Measurements from ENCODE around the gene SPATA3.
A peak's percentile ranks its signal among the peaks of the same experiment; 100 is the strongest.
"Not testable (repeated sequence)": the region's sequence is repeated elsewhere in the genome, so short reads cannot be mapped to it uniquely, and the experiment has no call there.

The SPATA3 gene

DNA sequence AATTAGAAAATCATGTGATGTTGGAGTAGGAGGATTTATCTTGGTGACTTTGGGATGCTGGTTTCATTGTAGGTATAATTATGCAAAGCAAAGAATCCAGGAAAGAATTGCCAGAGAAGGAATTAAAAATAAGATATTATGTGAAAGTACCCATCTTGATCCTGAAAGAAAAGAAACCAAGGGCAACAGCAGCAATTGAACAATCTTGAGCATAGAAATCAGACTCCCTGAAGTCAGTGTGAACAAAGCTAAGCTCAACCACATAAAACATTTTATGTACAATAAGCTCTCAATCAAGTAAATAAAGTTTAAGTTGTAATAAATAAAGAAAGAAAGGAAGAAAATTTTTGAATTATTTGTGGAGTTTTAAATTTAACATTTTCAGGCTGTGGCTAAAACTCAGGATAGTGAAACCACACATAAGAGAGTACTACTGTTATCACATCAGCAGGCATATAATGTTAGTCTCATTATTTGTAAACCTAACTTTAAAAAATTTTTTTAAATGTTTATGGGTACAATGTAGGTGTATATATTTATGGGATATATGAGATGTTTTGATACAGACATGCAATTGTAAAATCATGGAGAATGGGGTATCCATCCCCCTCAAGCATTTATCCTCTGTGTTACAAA lies 38.0 kb upstream of the SPATA3 start:
- H3K36me3 Mint-ChIP-seq (ENCODE audit: low read depth) = no peaks in the 10 kb centered on the region
- H3K27me3 Mint-ChIP-seq (ENCODE audit: low read depth) = peaks cover 66% of the 10 kb centered on the region
- H3K4me3 Mint-ChIP-seq = peak overlapping the region; percentile 79
- DNase-seq (ENCODE audit: low spot score) = no peak
- peak overlapping the region; percentile 73 for H3K27ac Mint-ChIP-seq
- peaks cover 34% of the 10 kb centered on the region for H3K4me1 Mint-ChIP-seq (ENCODE audit: low read depth)
- H3K9me3 Mint-ChIP-seq = no peaks in the 10 kb centered on the region

DNA sequence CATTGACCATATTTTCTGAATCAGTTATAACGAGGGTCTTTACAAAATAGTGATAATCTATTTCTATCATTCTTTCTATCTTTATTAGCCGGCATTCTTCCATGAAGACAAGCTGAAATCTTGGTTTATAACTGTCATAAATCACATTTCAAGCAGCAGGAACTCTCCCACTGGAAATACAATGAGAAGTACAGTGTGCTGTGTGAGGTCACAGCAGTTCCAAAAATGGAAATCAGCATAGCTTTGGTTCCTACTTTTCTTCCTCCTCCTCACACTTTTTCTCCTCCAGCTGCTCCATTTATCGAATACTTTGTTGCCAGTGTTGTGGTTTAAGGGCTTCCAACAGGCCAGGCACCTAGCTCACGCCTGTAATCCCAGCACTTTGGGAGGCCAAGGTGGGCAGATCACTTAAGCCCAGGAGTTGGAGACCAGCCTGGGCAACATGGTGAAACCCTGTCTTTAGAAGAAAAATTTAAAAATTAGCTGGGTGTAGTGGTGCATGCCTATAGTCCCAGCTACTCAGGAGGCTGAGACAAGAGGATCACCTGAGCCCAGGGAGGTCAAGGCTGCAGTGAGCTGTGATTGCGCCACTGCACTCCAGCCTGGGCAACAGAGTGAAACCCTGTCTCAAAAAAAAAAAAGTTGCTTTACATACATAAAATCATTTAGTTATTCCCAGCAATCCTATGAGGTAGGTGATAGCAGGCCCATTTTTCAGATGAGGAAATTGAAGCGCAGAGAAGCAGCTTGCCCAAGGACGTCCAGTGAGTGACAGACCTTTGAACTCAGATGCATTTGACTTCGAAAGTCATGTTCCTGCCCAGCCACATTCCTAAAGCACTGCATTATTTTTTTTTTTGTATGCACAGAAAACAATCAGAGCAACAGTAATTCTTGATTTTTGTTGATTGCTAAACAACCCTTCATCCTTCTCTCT lies 36.8 kb upstream of the SPATA3 start:
- Mint-ChIP-seq H3K27me3 (ENCODE audit: low read depth) (peaks cover 70% of the 10 kb centered on the region), H3K4me3 (peak overlapping the region; percentile 5)
- no peak for DNase-seq (ENCODE audit: low spot score)

DNA sequence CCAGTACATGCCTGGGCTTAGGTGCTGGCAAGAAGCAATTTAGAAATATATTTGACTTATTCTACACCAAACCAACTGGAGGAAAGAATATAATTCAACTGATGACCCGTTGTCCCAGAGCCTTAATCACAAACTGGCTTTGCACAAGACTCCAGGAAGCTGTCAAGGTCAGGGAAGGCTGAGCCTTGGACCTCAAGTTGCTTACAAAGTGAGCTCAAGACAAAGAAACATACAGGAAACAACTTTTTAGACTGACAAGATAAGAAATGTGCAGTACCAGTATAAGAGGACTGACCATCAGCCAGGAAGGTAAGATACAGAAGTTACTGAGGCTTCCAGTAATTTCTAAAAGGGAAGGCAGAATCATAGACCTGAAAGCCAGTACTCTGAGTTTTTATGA lies 35.9 kb upstream of the SPATA3 start:
- Mint-ChIP-seq H3K4me3 (no peak overlapping the region), H3K4me1 (ENCODE audit: low read depth) (peaks cover 28% of the 10 kb centered on the region), H3K27me3 (ENCODE audit: low read depth) (peaks cover 60% of the 10 kb centered on the region), H3K9me3 (no peaks in the 10 kb centered on the region), H3K36me3 (ENCODE audit: low read depth) (no peaks in the 10 kb centered on the region), H3K27ac (no peak overlapping the region)
- no peak for DNase-seq (ENCODE audit: low spot score)

More for the DNA sequence above, 36.8 kb upstream of the SPATA3 start:
- Mint-ChIP-seq H3K36me3 (ENCODE audit: low read depth) (no peaks in the 10 kb centered on the region), H3K9me3 (no peaks in the 10 kb centered on the region), H3K4me1 (ENCODE audit: low read depth) (peaks cover 34% of the 10 kb centered on the region), H3K27ac (no peak overlapping the region)

DNA sequence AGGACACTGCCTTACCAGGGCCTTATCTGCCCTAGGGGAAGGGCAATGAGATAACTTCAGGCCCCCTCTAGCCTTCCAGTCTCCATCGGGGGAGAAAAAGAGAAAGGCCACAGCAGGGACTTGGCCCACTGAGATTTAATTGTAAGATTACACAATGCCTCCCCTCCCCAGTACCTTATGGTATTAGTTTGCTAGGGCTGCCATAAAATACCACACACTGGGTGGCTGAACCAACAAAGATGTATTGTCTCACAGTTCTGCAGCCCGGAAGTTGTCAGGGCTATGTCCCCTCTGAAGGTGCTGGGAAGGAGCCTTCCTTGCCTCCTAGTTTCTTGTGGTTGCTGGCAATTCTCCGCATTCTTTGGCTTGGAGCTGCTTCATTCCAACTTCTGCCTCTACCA lies 34.8 kb upstream of the SPATA3 start:
- H3K36me3 Mint-ChIP-seq (ENCODE audit: low read depth) = no peaks in the 10 kb centered on the region
- no peak for DNase-seq (ENCODE audit: low spot score)
- peaks cover 25% of the 10 kb centered on the region for H3K4me1 Mint-ChIP-seq (ENCODE audit: low read depth)
- H3K27ac Mint-ChIP-seq = no peak overlapping the region
- no peaks in the 10 kb centered on the region for H3K9me3 Mint-ChIP-seq
- peaks cover 57% of the 10 kb centered on the region for H3K27me3 Mint-ChIP-seq (ENCODE audit: low read depth)
- no peak overlapping the region for H3K4me3 Mint-ChIP-seq

DNA sequence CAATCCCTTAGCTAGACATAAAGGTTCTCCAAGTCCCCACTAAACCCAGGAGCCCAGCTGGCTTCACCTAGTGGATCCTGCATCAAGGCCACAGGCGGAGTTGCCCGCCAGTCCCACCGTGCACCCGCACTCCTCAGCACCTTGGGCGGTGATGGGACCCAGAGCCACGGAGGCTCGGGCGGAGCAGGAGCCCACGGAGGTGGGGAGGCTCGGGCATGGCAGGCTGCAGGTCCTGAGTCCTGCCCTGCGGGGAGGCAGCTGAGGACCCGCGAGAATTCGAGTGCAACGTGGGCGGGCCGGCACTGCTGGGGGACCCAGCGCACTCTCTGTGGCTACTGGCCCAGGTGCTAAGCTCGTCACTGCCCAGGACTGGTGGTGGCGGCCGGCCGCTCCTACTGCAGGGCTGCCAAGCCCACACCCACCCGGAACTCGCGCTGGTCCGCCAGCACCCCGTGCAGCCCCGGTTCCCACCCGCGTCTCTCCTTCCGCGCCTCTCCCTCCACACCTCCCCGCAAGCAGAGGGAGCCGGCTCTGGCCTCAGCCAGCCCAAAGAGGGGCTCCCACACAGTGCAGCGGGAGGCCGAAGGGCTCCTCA lies 31.7 kb upstream of the SPATA3 start:
- H3K27ac Mint-ChIP-seq = no peak overlapping the region
- DNase-seq (ENCODE audit: low spot score) = no peak
- no peaks in the 10 kb centered on the region for H3K9me3 Mint-ChIP-seq
- no peak overlapping the region for H3K4me3 Mint-ChIP-seq
- H3K36me3 Mint-ChIP-seq (ENCODE audit: low read depth) = no peaks in the 10 kb centered on the region
- peaks cover 51% of the 10 kb centered on the region for H3K27me3 Mint-ChIP-seq (ENCODE audit: low read depth)
- H3K4me1 Mint-ChIP-seq (ENCODE audit: low read depth) = peaks cover 8% of the 10 kb centered on the region

DNA sequence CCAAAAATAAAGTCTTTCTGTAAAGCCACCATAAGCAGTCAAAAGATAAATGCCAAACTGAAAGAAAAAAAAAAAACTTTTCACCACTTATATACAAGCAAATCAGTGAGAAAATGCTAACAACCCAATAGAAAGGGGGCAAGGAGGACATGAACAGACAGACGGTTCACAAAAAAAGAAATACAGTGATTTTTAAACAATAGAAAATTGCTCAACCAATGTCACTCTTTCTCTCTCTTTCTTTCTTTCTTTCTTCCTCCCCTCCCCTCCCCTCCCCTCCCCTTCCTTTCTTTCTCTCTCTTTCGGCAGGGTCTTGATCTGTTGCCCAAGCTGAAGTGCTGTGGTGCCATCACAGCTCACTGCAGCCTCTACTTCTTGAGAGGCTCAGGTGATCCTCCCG lies 28.8 kb upstream of the SPATA3 start:
- no peaks in the 10 kb centered on the region for H3K9me3 Mint-ChIP-seq
- H3K27ac Mint-ChIP-seq = no peak overlapping the region

DNA sequence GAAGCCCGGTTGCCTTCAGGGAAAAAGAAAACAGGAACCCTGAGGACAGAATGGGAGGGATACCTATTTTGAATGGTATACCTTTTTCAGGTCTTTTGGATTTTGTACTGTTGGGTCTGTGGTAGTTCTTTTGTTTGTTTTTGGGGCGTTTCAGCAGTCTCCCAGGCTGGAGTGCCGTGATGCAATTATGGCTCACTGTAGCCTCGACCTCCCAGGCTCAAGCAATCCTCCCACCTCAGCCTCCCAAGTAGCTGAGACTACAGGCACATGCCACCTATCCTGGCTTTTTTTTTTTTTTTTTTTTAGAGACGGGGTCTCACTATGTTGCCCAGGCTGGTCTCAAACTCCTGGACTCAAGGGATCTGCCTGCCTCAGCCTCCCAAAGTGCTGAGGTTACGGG lies 27.6 kb upstream of the SPATA3 start:
- not testable (repeated sequence) for DNase-seq (ENCODE audit: low spot score); H3K4me1 Mint-ChIP-seq (ENCODE audit: low read depth); H3K27ac Mint-ChIP-seq; H3K36me3 Mint-ChIP-seq (ENCODE audit: low read depth); H3K4me3 Mint-ChIP-seq; H3K9me3 Mint-ChIP-seq
- H3K27me3 Mint-ChIP-seq (ENCODE audit: low read depth) = peaks cover 32% of the 10 kb centered on the region

More for the DNA sequence above, 28.8 kb upstream of the SPATA3 start:
- Mint-ChIP-seq H3K27me3 (ENCODE audit: low read depth) (peaks cover 38% of the 10 kb centered on the region), H3K4me3 (no peak overlapping the region), H3K4me1 (ENCODE audit: low read depth) (peaks cover 8% of the 10 kb centered on the region), H3K36me3 (ENCODE audit: low read depth) (no peaks in the 10 kb centered on the region)
- no peak for DNase-seq (ENCODE audit: low spot score)

DNA sequence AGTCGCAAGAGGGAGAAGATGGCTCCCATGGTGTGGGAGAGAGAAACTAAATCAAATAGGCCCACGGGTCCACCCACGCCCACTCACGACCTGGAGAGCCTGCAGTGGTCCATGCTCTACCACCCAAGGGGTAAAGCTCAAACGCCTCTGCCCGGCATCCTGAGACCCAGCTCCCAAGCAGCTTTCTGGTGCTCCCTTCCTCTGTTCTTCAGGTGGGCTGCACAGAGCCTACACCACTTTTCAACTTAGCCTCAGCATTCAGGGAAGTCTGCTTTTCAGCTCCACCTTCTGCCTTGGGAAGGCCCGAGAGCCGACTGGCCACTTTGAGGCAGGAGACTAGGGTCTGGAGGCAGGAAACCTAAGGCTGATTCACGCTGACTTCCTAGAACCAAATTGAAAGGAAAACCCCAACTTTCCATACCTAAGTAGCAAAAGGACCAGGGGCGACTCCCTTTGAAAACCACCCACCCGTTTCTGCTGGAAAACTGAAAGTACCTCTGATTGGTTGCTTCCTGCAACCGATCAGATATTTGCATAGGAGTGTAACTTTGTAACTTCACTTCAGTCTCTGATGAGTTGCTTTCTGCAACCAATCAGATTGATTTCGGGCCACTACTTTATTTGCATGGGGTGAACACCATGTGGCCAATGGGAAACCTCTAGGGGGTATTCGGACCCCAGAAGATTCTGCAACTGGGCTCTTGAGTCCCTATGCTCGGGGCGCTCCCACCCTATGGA lies 26.8 kb upstream of the SPATA3 start:
- no peak overlapping the region for H3K4me3 Mint-ChIP-seq

DNA sequence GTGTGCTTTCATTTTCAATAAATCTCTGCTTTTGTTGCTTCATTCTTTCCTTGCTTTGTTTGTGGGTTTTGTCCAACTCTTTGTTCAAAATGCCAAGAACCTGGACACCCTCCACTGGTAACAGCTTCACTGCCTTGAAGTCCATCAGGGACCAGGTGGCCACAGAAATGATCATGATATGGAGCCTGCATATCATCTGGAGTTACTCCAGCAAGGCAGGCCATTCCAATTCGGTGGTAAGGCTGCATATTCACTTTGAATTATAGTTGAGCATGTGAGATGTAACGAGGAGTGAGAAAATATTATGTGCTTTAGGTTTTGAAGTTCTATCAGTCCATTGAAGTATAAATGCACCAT lies 26.3 kb upstream of the SPATA3 start:
- Mint-ChIP-seq H3K9me3 (peaks cover 2% of the 10 kb centered on the region), H3K36me3 (ENCODE audit: low read depth) (no peaks in the 10 kb centered on the region), H3K4me3 (no peak overlapping the region), H3K27ac (no peak overlapping the region), H3K27me3 (ENCODE audit: low read depth) (peaks cover 34% of the 10 kb centered on the region), H3K4me1 (ENCODE audit: low read depth) (peaks cover 20% of the 10 kb centered on the region)
- DNase-seq (ENCODE audit: low spot score) = no peak

More for the DNA sequence above, 26.8 kb upstream of the SPATA3 start:
- no peaks in the 10 kb centered on the region for H3K36me3 Mint-ChIP-seq (ENCODE audit: low read depth)
- H3K4me1 Mint-ChIP-seq (ENCODE audit: low read depth) = peaks cover 14% of the 10 kb centered on the region
- H3K9me3 Mint-ChIP-seq = no peaks in the 10 kb centered on the region
- no peak overlapping the region for H3K27ac Mint-ChIP-seq
- DNase-seq (ENCODE audit: low spot score) = no peak
- H3K27me3 Mint-ChIP-seq (ENCODE audit: low read depth) = peaks cover 30% of the 10 kb centered on the region

DNA sequence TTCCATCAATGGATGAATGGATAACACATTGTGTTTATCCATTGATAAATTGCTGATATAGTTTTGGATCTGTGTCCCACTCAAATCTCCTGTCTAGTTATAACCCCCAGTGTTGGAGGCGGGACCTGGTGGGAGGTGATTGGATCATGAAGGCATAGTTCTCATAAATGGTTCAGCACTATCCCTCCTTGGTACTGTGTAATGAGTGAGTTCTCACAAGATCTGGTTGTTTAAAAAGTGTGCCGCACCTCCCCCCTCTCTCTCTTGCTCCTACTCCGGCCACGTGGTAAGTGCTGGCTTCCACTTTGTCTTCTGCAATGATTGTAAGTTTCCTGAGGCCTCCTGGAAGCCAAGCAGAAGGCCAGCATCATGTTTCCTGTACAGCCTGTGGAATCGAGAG lies 23.9 kb upstream of the SPATA3 start:
- DNase-seq (ENCODE audit: low spot score) = no peak
- Mint-ChIP-seq H3K4me1 (ENCODE audit: low read depth) (peaks cover 31% of the 10 kb centered on the region), H3K4me3 (no peak overlapping the region), H3K36me3 (ENCODE audit: low read depth) (no peaks in the 10 kb centered on the region), H3K27me3 (ENCODE audit: low read depth) (peaks cover 36% of the 10 kb centered on the region), H3K27ac (no peak overlapping the region), H3K9me3 (peaks cover 3% of the 10 kb centered on the region)

DNA sequence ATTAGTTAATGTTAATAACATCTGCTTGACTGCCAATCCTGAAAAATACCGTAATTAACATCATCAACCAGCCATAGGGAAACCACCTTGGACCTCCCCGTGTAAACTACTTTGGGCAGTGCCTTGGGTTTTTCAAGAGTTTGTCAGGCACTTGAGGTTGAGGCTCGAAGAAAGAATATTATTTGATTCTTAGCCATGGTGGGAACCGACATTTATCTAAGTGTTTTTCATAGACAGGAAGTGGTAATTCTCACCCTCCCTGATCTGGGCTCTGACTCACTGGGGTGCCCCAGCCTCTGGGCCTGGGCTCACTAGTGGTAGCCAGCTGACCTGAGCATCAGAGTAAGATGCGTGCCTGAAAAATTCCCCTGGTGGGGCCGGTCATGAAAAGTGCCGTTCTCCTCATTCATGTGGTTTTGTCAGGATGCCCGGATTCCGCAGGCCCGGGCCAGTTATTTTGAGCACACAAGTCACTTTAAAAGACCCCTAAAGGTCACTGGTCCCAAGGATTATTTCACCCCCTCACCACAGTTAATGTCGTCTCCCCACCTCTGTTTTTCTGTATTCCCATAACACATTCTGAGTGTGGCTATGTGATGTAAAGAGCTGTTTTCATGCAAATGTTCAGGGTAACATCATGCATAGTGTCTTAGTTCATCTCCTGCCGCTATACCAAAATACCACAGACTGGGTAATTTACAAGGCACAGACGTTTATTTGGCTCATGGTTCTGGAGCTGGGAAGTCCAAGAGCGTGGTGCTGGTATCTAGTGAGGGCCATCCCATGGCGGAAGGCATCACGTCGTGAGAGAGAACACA lies 21.6 kb upstream of the SPATA3 start:
- peak overlapping the region; percentile 81 for H3K27ac Mint-ChIP-seq
- peaks cover 37% of the 10 kb centered on the region for H3K27me3 Mint-ChIP-seq (ENCODE audit: low read depth)
- H3K9me3 Mint-ChIP-seq = peaks cover 3% of the 10 kb centered on the region
- DNase-seq (ENCODE audit: low spot score) = peak; percentile 84
- H3K4me3 Mint-ChIP-seq = peak overlapping the region; percentile 70
- H3K36me3 Mint-ChIP-seq (ENCODE audit: low read depth) = no peaks in the 10 kb centered on the region
- H3K4me1 Mint-ChIP-seq (ENCODE audit: low read depth) = peaks cover 42% of the 10 kb centered on the region

DNA sequence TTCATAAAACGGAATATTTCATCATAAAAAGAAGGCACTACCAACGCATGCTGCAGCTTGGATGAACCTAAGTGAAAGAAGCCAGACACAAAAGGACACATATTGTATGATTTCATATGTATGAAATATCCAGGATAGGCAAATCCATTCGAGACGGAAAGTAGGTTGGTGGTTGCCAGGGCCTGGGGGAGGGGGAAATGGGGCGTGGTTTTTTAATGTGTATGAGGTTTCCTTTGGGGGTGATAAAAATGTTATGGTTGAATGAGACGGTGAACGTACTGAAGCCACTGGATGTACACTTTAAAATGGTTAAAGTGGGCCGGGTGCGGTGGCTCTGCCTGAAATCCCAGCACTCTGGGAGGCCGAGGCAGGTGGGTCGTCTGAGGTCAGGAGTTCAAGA lies 20.0 kb upstream of the SPATA3 start:
- peak overlapping the region; percentile 0 for H3K4me3 Mint-ChIP-seq
- peaks cover 49% of the 10 kb centered on the region for H3K4me1 Mint-ChIP-seq (ENCODE audit: low read depth)
- H3K27ac Mint-ChIP-seq = no peak overlapping the region
- no peak for DNase-seq (ENCODE audit: low spot score)
- no peaks in the 10 kb centered on the region for H3K36me3 Mint-ChIP-seq (ENCODE audit: low read depth)
- peaks cover 3% of the 10 kb centered on the region for H3K9me3 Mint-ChIP-seq
- H3K27me3 Mint-ChIP-seq (ENCODE audit: low read depth) = peaks cover 36% of the 10 kb centered on the region

DNA sequence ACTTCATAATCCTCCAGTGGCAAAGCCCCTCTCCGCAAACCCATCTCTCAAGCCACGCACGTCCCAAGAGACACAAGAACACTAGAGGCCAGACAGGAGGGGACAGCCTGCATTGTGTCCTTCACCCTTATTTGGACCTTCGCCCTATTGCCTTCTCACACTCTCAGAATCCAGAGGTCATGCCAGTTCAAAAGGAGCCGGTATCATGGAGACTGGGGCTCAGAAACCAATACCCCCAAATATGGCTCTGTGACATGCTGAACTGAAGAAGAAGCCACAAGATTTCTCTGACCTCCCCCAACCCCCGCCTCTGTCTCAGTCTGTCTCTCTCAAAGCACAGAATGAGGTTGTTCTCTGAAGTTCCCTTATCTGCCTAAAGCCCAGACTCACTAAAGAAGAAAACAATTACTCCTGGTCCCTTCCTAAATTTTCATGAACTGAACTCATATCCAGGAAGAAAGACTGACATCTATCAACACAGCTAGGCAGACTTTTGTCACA lies 19.2 kb upstream of the SPATA3 start:
- Mint-ChIP-seq H3K27me3 (ENCODE audit: low read depth) (peaks cover 39% of the 10 kb centered on the region), H3K4me3 (no peak overlapping the region), H3K4me1 (ENCODE audit: low read depth) (peaks cover 57% of the 10 kb centered on the region), H3K9me3 (peaks cover 3% of the 10 kb centered on the region), H3K36me3 (ENCODE audit: low read depth) (no peaks in the 10 kb centered on the region), H3K27ac (no peak overlapping the region)
- DNase-seq (ENCODE audit: low spot score) = no peak

Data from T-helper 2 cell treated with Interferon-gamma antibody and Interleukin-4, amounts not matched to agents 5 μg/mL and 100 μg/mL, for 36 hours (primary cell).